ENCODE results near the gene TES. TPM values are rescaled to one million over a fixed set of nuclear protein-coding genes. Genes with fewer than 3 reads are reported as not detected.

Gene TES
- total and polyA plus RNA-seq, 2 of the 13 experiments (the other 11 are each of a cell fraction or from before 2014, with no cell fraction given): 21.6 to 23.0 TPM

DNA sequence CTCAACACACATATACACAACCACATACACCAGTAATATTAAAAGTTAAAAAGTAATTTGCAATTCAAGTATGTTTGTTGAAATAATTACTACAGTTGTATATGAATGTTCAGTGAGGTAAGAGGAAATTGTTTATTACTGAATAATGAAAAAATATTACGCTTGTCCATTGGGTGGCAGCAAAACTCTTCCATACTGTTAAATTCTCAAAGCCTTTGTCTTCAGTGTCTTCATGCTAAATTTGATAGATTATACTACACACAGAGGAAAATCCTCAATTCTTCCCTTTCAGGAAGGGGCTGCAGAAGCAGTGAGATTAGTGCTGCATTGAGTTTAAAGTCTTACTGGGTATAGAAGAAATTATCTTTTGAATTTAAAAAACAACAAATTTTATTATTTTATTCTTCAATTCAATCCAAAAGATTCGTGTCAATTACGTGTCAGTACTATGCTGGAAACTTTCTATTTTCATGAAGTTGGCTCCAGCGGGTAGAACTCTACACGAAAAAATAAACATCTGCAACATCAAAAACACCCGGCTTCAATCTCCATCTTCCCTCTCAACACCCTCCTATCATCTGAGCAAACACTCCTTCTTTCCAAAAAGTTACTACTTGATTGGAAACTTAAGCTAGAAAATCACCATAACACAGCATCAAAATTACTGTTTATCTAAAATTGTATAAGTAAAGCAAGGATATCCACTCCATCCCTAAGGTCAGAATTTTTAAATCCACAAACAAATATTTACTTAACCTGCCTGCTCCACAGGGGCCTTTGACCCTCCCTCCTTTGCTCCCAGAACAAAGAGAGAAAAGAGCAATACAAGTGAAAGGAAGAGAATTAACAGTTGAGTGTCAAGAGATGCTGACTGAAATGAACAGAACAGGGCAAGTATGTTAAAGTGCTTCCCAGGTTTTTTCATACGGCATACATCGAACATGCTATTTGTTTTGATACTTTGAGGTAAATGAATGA lies 37.0 kb upstream of the TES start (continued):
- TF ChIP-seq FOXP4 (CRISPR knock-in tag; IDR thresholded peaks at IDR 0.05): peak; percentile 86
- TF ChIP-seq SATB2 (CRISPR knock-in tag; IDR thresholded peaks at IDR 0.05): no peak
- TF ChIP-seq, protein P1, sequence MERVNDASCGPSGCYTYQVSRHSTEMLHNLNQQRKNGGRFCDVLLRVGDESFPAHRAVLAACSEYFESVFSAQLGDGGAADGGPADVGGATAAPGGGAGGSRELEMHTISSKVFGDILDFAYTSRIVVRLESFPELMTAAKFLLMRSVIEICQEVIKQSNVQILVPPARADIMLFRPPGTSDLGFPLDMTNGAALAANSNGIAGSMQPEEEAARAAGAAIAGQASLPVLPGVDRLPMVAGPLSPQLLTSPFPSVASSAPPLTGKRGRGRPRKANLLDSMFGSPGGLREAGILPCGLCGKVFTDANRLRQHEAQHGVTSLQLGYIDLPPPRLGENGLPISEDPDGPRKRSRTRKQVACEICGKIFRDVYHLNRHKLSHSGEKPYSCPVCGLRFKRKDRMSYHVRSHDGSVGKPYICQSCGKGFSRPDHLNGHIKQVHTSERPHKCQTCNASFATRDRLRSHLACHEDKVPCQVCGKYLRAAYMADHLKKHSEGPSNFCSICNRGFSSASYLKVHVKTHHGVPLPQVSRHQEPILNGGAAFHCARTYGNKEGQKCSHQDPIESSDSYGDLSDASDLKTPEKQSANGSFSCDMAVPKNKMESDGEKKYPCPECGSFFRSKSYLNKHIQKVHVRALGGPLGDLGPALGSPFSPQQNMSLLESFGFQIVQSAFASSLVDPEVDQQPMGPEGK (CRISPR knock-in tag; IDR thresholded peaks at IDR 0.05): peak; percentile 42; the same call in 1 of the 2 replicates
- TF ChIP-seq NRL (CRISPR knock-in tag; IDR thresholded peaks at IDR 0.05; ENCODE audit: borderline replicate concordance): no peak
- peak; percentile 82 for TF ChIP-seq SOX13 (IDR thresholded peaks at IDR 0.05)
- TF ChIP-seq SOX13 (CRISPR knock-in tag; conservative IDR thresholded peaks at IDR 0.05 in 1 of 2, IDR thresholded peaks at IDR 0.05 in 1 of 2): peak in 1 of 2 experiments; percentile 98; a peak in 2 of 4 replicates
- TF ChIP-seq ELF3 (CRISPR knock-in tag; IDR thresholded peaks at IDR 0.05): peak; percentile 44; the same call in 1 of the 2 replicates
- TF ChIP-seq MATR3 (CRISPR knock-in tag; IDR thresholded peaks at IDR 0.05): no peak
- TF ChIP-seq ZNF264 (CRISPR knock-in tag; IDR thresholded peaks at IDR 0.05): no peak
- TF ChIP-seq ZNF18 (CRISPR knock-in tag; IDR thresholded peaks at IDR 0.05; ENCODE audit: insufficient replicate concordance): no peak
- TF ChIP-seq ZNF775 (CRISPR knock-in tag; IDR thresholded peaks at IDR 0.05; ENCODE audit: borderline replicate concordance): peak; percentile 90; the same call in 1 of the 2 replicates
- no peak for TF ChIP-seq XBP1 (CRISPR knock-in tag; IDR thresholded peaks at IDR 0.05)
- TF ChIP-seq, protein P2, sequence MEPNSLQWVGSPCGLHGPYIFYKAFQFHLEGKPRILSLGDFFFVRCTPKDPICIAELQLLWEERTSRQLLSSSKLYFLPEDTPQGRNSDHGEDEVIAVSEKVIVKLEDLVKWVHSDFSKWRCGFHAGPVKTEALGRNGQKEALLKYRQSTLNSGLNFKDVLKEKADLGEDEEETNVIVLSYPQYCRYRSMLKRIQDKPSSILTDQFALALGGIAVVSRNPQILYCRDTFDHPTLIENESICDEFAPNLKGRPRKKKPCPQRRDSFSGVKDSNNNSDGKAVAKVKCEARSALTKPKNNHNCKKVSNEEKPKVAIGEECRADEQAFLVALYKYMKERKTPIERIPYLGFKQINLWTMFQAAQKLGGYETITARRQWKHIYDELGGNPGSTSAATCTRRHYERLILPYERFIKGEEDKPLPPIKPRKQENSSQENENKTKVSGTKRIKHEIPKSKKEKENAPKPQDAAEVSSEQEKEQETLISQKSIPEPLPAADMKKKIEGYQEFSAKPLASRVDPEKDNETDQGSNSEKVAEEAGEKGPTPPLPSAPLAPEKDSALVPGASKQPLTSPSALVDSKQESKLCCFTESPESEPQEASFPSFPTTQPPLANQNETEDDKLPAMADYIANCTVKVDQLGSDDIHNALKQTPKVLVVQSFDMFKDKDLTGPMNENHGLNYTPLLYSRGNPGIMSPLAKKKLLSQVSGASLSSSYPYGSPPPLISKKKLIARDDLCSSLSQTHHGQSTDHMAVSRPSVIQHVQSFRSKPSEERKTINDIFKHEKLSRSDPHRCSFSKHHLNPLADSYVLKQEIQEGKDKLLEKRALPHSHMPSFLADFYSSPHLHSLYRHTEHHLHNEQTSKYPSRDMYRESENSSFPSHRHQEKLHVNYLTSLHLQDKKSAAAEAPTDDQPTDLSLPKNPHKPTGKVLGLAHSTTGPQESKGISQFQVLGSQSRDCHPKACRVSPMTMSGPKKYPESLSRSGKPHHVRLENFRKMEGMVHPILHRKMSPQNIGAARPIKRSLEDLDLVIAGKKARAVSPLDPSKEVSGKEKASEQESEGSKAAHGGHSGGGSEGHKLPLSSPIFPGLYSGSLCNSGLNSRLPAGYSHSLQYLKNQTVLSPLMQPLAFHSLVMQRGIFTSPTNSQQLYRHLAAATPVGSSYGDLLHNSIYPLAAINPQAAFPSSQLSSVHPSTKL (CRISPR knock-in tag; IDR thresholded peaks at IDR 0.05): peak; percentile 97
- TF ChIP-seq ZNF251 (CRISPR knock-in tag; IDR thresholded peaks at IDR 0.05): no peak
- TF ChIP-seq CTCF (CRISPR knock-in tag; IDR thresholded peaks at IDR 0.05): peak; percentile 67

Measured in HepG2 (cell line).